Activated naive CD4-positive, alpha-beta T cell treated with anti-CD3 and anti-CD28 coated beads for 36 hours (primary cell): ENCODE results near the gene TBX4. TPM values are rescaled to one million over a fixed set of nuclear protein-coding genes. Genes with fewer than 3 reads are reported as not detected.

Experiments used
- CTCF ChIA-PET: fragments of 350-600 bp; sonication (Branson Sonifier 250); formaldehyde crosslinking; loops from one replicate; lab custom pipeline; 2021; ENCODE audit warnings: antibody characterized with exemption; lab: Charles Lee
- DNase-seq: peaks from one replicate; pipeline ENCODE4 v3.0.0-alpha.2; 2020
- H3K27ac Mint-ChIP-seq: one replicate; pipeline ENCODE4 v1.8.0; 2021; ENCODE audit warnings: mild to moderate bottlenecking, mixed read lengths
- H3K27me3 Mint-ChIP-seq: one replicate; pipeline ENCODE4 v1.8.0; 2021; ENCODE audit warnings: low read depth, mixed read lengths
- H3K36me3 Mint-ChIP-seq: one replicate; pipeline ENCODE4 v1.8.0; 2021; ENCODE audit warnings: low read depth, mixed read lengths
- H3K4me1 Mint-ChIP-seq: one replicate; pipeline ENCODE4 v1.8.0; 2021; ENCODE audit warnings: low read depth, mixed read lengths
- H3K4me3 Mint-ChIP-seq: one replicate; pipeline ENCODE4 v1.8.0; 2021; ENCODE audit warnings: mild to moderate bottlenecking, moderate library complexity, mixed read lengths
- H3K9me3 Mint-ChIP-seq: one replicate; pipeline ENCODE4 v1.8.0; 2021; ENCODE audit warnings: mixed read lengths
- intact Hi-C: fragments of 100-400 bp; cut with micrococcal nuclease; formaldehyde crosslinking; loops from one replicate; pipeline ENCODE4 v1.15.1; 2023
- total RNA-seq, 2 experiments: library from RNA; stranded (reverse); gene quantifications; one replicate each; pipeline ENCODE4 v1.2.3, GENCODE V29; 2021

The TBX4 gene
- total RNA-seq: not detected

DNA sequence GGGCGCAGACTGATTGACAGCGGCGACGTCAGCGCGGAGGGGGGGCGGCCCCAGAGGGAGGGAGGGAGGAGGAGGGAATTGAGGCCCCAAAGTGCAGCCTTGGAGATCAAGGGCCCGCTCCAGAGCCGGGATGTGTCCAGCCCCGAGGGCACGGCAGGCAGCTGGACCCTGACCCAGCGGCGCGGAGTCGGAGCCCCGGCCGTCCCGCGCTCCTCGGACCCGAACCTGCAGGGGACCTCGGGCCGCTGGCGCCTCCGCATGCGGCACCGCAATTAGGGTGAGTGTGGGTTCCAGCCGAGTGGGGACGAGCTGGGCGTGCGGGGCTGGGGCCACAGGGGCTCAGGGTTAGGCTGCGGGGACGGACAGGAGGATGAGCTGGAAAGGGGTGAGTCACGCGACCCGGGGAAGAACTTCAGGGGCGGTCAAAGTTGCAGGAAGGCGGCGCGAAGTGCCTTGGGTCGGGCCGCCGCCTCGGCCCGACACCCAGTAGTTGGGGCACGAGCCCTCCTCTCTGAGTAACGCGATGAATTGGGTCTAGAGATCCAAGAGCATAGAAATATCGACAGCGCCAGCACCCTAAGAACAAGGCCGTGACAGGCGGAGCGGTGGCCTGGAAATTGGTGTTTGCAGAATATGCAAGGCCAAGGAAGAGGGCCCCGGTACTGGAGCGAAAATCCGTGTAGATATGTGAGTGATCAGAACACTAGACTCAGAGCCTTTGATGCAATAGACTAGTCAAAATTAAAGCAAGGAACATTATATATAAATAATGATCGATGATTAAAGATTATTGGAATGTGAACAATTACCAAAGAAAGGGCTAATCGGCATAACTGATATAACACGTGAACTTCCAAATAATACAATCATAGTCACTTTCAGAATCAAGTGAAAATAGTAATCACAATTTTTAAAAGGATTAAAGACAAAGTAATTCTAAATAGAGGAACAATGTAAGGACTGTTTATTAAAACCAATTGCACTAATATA, at the start of gene TBX4:
TBX4 (plus strand) TSS at position 122 of the 990 bp plus-strand sequence. CDS start 4,069 bp downstream, outside the sequence.
- DNase-seq: peak; percentile 13
- Mint-ChIP-seq H3K9me3 (no peaks in the 10 kb centered on the region), H3K27ac (no peak within 1 kb of the TSS), H3K27me3 (peaks cover 56% of the 10 kb centered on the region), H3K4me3 (peak within 1 kb of the TSS; percentile 60), H3K36me3 (no peaks in the 10 kb centered on the region), H3K4me1 (peaks cover 28% of the 10 kb centered on the region)
- CTCF ChIA-PET: no interaction called here
- intact Hi-C loops: loop anchor here (2.0 kb wide), 1 partner anchor 54 kb away; the partner anchor contains the start of gene TBX2

DNA sequence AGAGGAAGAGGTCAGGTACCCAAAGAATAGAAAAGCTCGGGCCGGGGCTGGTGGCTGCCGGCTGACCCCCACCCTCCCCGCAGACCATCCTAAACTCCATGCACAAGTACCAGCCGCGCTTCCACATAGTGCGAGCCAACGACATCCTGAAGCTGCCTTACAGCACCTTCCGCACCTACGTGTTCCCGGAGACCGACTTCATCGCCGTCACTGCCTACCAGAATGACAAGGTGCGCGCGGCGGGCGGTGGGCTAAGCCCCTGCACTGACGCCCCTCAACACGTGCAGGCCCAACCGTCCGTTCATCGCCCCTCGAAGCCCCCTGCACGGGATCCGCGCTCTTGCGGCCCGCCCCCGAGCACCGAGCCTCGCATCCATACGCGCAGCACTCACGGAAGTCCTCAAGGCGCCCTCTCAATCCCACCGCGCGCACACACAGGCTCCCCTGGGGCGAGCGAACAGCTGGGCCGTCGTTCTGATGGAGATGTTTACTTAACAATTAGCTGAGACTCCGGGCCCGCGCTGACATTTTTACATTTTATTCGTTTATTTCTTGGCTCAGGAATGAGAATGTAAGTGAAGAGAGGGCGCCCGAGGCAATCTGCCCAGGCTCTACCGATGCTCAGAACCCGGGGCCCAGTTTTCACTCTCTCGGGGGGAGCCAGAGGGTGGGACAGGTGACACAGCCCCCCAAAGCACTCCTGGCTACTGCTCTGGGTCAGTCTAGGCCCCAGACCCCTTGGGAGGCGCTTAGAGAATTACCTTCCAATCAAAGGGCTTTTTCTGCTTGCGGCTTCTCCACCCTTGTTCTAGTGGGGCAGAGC, 49.0 kb upstream of the TBX4 start:
- CTCF ChIA-PET: interaction anchor here (1.7 kb wide), 1 partner anchor 9 kb away, joined by 5 read pairs; no protein-coding TSS in a partner anchor

DNA sequence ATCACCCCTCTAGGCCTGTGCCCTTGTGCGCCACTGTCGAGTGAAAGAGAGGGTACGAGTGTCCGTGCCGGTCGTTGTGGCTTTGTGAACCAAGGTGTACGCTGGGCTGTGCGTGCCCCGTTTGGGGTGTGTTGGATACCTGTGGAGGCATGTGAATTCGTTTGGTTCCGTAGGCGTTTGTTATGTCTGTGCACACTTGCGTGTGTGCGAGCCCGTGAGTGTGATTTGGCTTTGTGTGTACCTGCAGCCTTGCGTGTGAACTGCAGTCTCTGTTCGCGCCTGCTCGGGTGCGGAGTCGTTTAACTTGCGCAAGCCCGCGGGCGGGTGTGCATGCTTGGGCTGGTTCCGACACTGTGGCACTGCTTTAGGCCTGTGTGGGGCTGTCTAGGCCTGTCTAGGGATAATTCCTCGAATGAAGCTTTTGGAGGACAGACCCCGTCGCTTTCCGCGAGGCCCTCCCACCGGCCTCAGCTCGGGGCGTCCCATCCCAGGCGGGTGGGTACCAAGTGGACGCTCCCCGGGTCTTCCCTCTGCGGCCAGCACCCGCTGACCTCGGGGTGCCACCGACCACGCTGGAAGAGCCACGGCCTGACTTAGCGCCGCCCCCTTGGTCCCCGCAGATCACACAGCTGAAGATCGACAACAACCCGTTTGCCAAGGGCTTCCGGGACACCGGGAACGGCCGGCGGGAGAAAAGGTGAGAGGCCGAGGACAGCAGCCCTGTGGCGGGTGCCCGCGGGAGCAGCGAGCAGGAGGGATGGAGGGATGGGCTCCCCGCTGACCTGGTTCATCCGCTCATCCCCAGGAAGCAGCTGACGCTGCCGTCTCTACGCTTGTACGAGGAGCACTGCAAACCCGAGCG, 48.2 kb upstream of the TBX4 start:
- no peak for DNase-seq
- no peak overlapping the region for H3K27ac Mint-ChIP-seq
- no peaks in the 10 kb centered on the region for H3K9me3 Mint-ChIP-seq
- no peaks in the 10 kb centered on the region for H3K36me3 Mint-ChIP-seq
- CTCF ChIA-PET: interaction anchor here (0.6 to 1.7 kb wide), 2 partner anchors 8 to 690 kb away, joined by 3 to 5 read pairs; no protein-coding TSS in a partner anchor
- intact Hi-C loops: no loop called here
- peaks cover 67% of the 10 kb centered on the region for H3K27me3 Mint-ChIP-seq
- peak overlapping the region; percentile 24 for H3K4me3 Mint-ChIP-seq
- peaks cover 38% of the 10 kb centered on the region for H3K4me1 Mint-ChIP-seq

More for the DNA sequence above, 49.0 kb upstream of the TBX4 start:
- Mint-ChIP-seq H3K4me1 (peaks cover 37% of the 10 kb centered on the region), H3K27ac (no peak overlapping the region), H3K36me3 (no peaks in the 10 kb centered on the region), H3K27me3 (peaks cover 67% of the 10 kb centered on the region), H3K9me3 (no peaks in the 10 kb centered on the region), H3K4me3 (peak overlapping the region; percentile 50)
- intact Hi-C loops: no loop called here
- DNase-seq: peak; percentile 43

DNA sequence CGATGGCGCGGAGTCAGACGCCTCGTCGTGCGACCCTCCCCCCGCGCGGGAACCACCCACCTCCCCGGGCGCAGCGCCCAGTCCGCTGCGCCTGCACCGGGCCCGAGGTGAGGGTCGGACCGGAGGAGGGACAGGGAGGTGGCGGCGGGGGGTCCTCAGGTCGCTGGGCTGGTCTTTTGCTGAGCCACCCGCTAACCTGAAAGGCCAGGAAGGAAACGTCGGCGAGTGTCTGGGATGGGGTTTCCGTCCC, 47.6 kb upstream of the TBX4 start:
- Mint-ChIP-seq H3K4me3 (no peak overlapping the region), H3K27me3 (peaks cover 67% of the 10 kb centered on the region), H3K4me1 (peaks cover 38% of the 10 kb centered on the region), H3K9me3 (no peaks in the 10 kb centered on the region), H3K36me3 (no peaks in the 10 kb centered on the region), H3K27ac (no peak overlapping the region)
- no peak for DNase-seq
- intact Hi-C loops: no loop called here
- CTCF ChIA-PET: no interaction called here

DNA sequence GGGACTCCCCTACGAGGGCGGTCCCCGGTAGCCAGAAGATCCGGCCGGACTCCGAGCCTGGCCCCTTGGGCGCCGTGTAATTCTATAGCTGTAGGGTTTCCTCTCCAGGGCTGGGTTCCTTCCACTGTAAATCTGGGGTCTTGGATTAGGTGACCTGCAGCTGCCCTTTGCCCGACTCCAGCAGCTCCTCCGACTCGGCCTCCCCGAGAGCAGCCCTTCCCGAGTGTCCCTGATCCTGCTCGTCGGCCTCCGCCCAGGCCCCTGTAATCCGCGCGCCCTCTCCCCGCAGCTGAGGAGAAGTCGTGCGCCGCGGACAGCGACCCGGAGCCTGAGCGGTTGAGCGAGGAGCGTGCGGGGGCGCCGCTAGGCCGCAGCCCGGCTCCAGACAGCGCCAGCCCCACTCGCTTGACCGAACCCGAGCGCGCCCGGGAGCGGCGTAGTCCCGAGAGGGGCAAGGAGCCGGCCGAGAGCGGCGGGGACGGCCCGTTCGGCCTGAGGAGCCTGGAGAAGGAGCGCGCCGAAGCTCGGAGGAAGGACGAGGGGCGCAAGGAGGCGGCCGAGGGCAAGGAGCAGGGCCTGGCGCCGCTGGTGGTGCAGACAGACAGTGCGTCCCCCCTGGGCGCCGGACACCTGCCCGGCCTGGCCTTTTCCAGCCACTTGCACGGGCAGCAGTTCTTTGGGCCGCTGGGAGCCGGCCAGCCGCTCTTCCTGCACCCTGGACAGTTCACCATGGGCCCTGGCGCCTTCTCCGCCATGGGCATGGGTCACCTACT, 47.1 kb upstream of the TBX4 start:
- CTCF ChIA-PET: no interaction called here
- no peak overlapping the region for H3K4me3 Mint-ChIP-seq
- no peak for DNase-seq
- H3K4me1 Mint-ChIP-seq: peaks cover 42% of the 10 kb centered on the region
- H3K36me3 Mint-ChIP-seq: no peaks in the 10 kb centered on the region
- H3K9me3 Mint-ChIP-seq: no peaks in the 10 kb centered on the region
- intact Hi-C loops: no loop called here
- H3K27me3 Mint-ChIP-seq: peaks cover 71% of the 10 kb centered on the region
- no peak overlapping the region for H3K27ac Mint-ChIP-seq

DNA sequence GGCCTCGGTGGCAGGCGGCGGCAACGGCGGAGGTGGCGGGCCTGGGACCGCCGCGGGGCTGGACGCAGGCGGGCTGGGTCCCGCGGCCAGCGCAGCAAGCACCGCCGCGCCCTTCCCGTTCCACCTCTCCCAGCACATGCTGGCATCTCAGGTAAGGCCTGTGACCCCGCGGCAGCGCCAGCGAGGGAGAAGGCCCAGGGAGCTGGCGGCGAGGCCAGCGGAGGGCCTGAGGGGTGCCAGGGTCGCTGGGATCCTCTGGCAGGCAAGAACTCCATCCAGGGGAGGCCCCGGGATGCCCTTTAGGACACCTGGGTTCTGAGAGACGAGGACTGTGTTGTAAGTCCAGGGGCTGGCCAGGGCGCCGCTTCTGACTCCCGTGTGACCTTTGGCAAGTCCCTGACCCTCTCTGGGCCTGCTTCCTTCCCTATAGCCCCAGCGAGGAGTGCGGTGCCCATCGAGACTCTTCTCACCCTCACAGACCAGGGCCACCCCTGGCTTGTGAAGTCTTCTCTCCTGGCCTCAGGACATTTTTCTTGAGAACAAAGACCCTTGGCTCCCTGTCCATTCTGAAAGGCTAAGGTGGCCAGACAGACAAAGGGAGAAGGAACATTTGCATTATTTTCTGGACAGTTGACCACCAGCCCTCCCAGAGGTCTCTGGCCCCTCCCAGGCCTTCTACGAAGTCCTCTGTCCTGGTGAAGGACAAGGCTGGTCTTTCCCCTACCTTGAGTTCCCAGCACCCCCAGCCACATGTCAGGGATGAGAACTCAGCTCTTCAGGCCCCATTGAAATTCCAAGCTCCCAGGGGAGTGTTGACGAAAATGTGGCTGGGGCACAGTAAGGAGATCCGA, 46.3 kb upstream of the TBX4 start:
- Mint-ChIP-seq H3K27me3 (peaks cover 74% of the 10 kb centered on the region), H3K9me3 (no peaks in the 10 kb centered on the region), H3K4me1 (peaks cover 48% of the 10 kb centered on the region), H3K27ac (no peak overlapping the region), H3K4me3 (no peak overlapping the region), H3K36me3 (no peaks in the 10 kb centered on the region)
- intact Hi-C loops: no loop called here
- CTCF ChIA-PET: no interaction called here
- no peak for DNase-seq

DNA sequence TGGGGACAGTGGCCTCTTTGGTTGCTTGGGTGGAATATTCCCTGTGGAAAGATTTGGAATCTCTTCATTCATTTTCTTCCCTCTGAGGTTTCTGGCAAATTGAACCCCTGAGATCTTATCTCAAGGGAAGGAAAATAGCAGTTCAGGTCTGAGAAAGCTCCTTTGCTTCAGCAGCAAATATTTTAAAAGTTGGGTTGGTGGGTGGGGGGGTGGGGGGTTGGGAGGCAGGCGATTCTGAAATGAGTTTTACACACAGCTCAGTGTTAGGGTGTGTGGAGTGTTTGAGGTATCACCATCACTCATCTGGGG, 45.7 kb upstream of the TBX4 start:
- CTCF ChIA-PET: no interaction called here
- intact Hi-C loops: no loop called here

DNA sequence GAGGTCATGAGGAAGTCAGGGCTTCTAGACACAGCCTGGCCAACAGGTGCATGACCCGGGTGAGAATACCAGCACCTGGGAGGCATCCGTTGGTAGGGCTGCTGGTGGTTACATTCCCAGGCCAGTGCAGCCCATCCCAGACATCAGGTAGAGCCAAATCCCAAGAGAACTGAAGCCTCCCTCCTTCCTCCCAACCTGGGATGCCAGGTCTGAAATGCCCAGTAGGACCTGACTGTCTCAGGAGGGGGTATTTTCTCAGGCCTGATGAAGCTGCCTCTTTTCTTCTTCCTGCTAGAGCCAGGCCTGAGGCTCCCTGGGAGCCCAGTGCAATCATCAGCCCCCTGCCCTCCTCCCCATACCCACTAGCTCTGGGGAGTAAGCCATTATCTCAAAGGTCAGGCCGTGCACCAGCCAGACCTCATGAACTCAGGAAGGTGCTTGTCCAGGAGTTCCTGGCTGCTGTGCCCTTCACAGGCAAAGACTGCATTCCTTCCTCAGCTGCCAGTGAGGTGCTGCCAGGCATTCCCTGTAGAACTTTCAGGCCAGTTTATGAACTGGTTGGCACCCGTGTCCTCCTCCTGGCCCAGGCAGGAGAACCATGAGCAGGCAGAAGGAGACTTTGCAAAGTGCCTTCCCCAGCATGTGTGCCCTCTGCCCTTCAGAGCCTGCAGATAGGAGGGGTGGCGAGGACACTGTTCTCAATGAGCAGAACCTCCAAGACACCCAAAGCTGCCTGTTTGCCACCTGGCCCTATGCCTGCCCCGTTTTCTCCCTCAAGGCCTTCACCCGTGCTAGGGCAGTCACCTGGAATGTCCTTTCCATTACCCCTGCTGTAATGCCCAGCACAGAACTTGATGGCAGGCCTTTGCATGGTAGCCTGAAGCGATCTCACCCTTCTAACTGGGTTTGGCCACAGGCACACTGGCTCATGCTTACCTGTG, 45.0 kb upstream of the TBX4 start:
- Mint-ChIP-seq H3K36me3 (no peaks in the 10 kb centered on the region), H3K9me3 (no peaks in the 10 kb centered on the region), H3K27me3 (peaks cover 68% of the 10 kb centered on the region), H3K4me3 (no peak overlapping the region), H3K27ac (no peak overlapping the region), H3K4me1 (peaks cover 40% of the 10 kb centered on the region)
- no peak for DNase-seq
- CTCF ChIA-PET: interaction anchor here (1.2 kb wide), 1 partner anchor 13 kb away, joined by 3 read pairs; no protein-coding TSS in a partner anchor
- intact Hi-C loops: no loop called here

More for the DNA sequence above, 45.7 kb upstream of the TBX4 start:
- Mint-ChIP-seq H3K4me3 (no peak overlapping the region), H3K9me3 (no peaks in the 10 kb centered on the region), H3K36me3 (no peaks in the 10 kb centered on the region), H3K27ac (no peak overlapping the region), H3K27me3 (peaks cover 71% of the 10 kb centered on the region), H3K4me1 (peaks cover 43% of the 10 kb centered on the region)
- no peak for DNase-seq

DNA sequence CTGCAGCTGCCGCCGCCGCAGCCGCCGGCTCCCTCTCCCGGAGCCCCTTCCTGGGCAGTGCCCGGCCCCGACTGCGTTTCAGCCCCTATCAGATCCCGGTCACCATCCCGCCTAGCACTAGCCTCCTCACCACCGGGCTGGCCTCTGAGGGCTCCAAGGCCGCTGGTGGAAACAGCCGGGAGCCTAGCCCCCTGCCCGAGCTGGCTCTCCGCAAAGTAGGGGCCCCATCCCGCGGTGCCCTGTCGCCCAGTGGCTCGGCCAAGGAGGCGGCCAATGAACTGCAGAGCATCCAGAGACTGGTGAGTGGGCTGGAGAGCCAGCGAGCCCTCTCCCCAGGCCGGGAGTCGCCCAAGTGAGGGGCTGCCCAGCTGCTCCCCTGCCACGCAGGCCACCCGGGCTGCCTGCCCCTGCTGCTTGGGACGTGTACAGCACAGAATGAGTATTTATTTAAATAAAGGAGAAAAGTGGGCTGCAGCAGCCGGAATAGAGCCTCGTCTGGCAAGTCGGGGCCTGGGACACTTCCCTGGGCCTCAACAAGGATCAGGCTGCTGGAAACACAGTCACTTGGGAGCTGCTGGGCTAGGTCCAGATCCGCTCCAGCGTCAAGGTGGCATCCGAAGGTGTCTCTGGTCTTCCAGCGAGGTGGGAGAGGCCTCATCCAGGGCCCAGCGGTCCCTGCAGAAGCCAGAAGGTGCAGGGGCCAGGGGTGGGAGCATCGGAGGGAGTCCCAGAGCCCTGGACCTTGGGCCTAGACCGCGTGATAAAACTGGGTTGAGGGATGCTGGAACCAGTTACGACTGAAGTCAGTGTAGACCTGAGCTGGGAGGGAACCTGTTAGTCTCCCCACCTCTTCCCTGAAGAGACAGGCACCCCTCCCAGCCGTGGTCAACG, 43.8 kb upstream of the TBX4 start:
- no peak for DNase-seq
- Mint-ChIP-seq H3K4me1 (peaks cover 32% of the 10 kb centered on the region), H3K4me3 (peak overlapping the region; percentile 61), H3K27ac (no peak overlapping the region), H3K27me3 (peaks cover 59% of the 10 kb centered on the region), H3K9me3 (no peaks in the 10 kb centered on the region), H3K36me3 (no peaks in the 10 kb centered on the region)
- intact Hi-C loops: loop anchor here (1.0 kb wide), 1 partner anchor 688 kb away; no protein-coding TSS in a partner anchor
- CTCF ChIA-PET: interaction anchor here (0.6 to 1.2 kb wide), 4 partner anchors 11 to 50 kb away, joined by 3 to 6 read pairs (median 3); no protein-coding TSS in a partner anchor
